Measurements from ENCODE around the gene ERG28.
"Not testable (repeated sequence)": the region's sequence is repeated elsewhere in the genome, so short reads cannot be mapped to it uniquely, and the experiment has no call there.

Gene ERG28, protein sequence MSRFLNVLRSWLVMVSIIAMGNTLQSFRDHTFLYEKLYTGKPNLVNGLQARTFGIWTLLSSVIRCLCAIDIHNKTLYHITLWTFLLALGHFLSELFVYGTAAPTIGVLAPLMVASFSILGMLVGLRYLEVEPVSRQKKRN

DNA sequence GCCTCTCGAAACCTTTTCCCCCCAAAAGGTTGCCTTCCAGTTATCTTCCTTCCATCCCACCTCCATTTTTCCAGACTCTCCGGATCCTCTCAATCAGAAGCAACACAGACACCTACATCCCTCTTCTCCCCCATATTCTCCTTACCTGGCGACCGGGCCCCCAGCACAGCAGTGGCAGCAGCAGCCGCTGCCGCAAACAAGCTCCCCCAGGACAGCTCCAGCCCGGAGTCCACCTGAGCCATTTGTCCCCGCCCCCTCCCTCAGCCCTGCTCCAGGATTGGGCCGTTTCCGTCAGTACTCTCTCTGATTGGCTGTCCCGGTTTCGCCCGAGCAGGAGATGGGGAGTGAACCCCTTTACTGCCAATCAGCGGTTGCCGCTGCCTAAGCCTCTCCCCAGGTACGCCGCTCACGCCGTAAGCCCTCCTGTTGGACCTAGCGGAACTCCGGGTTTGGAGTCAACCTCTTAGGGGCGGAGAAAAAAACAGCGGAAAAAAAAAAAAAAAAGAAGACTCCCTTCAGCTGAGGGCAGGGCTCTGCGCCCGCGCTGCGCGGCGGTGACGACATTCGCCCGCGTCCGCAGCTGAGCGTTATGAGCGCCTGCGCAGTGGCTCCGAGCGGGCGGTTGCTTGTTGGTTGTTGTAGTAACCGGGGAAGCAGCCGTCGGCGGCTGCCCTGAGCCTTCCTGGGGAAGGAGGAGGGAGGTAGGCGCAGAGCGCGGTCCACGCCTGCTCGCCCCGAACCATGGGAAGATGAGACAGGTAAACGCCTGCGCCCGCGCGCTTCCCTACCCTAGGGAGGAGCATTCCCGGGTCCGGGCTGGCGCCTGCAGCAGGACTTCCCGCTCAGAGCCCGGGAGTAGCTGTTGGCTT lies at the start of gene ERG28, which contains the start of gene TTLL5:
TSS of gene ERG28 (minus strand) at position 247 of the 869 bp plus-strand sequence. CDS start 3,374 bp downstream, outside the sequence.
TSS of gene TTLL5 (plus strand) at position 617 of the 869 bp plus-strand sequence. CDS start 1,904 bp downstream, outside the sequence.
- peak; percentile 97 to 98 (median 98) for DNase-seq

DNA sequence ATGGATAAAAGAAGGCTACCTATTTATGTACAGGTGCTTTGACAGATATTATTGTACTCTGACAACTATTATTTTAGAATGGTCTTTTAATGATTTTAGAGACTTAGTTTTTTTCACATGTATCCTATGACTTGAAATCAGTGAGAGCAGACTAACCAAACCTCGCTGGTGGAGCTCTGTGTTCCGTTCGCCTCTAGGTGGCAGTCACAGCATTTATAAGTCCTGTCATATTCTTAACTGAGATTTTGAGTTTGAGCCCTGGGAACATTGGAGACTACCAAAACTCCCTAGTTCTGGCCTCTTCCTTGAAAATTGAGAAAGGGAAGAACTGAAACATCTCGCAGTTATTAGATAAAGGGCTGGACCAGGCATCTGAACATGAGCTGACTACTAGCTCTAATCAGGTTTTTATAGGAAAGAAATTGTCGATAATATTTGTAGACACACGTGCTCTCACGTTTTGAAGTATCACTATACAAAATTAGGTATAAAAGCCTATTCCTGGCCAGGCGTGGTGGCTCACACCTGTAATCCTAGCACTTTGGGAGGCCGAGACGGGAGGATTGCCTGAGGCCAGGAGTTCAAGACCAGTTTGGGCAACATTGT lies 48.6 kb upstream of the ERG28 start:
- DNase-seq: peak; percentile 80 to 87 (median 82)

DNA sequence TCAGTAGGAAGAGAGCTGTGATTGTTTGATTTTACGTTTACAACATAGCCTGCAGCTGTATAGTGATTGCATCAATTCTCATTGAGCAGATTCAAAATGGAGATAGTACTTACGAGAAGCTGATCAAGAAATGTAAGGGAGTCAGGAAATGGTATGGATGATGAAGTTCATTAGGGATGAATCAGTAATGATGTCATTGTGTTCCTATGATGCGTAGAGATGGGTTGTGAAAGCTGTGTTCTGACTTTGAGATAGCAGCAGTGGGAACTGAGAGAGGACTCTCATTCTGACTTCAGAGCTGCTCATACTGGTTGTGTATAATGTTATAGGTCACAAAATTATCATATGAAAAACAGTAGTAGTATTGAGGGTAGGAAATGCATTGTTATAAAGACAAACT lies 44.3 kb upstream of the ERG28 start:
- peak in 2 of 3 donors; percentile 2 to 35 for DNase-seq

DNA sequence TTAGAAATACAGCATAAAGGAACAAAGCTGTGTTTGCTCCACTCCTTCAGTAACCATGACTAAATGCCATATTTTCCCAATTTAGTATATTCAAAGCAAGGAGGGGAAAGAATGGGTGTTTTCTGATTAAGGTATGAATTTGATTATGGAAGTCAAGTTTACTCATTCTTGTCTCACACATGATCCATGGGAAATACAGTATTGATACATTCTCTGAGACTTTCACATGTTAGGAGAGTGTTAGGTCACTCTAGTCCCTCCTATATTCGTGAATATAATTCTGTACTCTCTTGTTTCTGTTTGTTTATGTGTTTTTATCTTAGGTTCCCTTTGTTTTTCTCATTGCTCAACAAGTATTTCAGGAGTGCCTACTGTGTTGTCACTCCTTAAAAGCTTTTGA lies 42.8 kb upstream of the ERG28 start:
- DNase-seq: peak in 1 of 3 donors; percentile 40

DNA sequence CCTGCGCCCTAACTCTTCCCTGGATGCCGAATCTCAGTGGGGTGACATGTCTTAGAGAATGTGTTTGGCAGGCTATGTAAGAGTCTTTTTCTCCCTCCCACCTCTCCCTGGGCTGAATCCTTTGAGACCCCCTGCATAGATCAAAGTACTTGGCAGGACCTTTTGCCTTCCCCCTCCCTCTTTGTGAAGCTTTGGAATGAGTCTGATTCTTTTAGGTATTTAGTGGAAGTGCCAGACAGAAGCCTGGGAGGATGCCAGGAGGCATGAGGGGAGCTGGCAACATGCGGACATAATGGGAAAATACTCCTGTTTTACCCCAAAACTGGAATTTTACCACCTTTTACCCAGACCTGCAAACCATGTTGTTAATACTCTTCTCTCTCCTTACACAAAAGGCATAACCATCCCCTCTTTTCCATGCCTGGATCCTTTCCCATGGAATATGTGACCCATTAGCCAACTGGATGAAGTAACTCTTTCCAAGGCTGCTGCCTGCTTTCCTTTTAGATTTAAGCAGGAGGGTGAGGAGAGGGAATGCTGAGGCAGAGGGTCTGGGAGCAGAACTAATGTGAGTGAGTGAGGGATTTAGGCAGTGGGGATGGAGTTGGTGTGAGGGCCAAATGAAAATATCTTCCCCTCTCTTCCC lies 42.1 kb upstream of the ERG28 start:
- no peak for DNase-seq

DNA sequence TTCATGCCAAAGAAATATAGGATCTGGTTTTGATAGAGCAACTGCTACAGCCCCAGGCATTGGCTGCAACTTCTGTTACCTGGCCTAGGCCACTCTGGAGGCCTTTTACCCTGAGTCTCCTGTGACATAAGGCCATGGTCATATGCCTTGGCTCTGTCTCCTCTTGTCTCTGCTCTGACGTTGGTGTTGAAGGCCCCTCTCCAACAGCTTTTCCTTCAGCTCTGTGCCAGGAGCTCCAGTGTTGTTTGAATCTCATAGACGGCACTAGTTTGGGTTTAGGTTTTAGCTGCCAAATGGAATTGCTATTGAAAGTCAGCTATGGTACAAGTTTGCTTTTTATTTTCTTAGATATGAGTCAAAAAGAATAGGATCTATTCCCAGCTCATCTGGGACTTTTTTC lies 41.4 kb upstream of the ERG28 start:
- DNase-seq: no peak

DNA sequence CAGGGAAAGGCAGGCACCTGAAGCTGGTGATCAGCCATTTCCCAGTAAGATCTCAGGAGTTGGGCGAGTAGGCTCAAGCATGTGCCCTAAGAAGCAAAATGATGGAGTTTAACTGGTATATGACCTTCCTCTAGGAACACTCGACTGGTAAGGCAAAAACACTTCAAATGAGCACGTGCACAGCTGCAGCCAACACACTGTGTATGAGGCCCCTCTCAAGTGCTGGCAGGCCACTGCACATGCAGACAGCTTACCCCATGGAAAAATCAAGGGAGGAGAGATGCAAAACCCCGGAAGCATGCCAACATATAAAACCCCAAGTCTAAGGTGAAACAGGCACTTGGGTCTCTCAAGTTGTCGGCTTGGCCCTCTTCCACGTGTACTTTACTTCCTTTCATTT lies 39.6 kb upstream of the ERG28 start:
- no peak for DNase-seq

DNA sequence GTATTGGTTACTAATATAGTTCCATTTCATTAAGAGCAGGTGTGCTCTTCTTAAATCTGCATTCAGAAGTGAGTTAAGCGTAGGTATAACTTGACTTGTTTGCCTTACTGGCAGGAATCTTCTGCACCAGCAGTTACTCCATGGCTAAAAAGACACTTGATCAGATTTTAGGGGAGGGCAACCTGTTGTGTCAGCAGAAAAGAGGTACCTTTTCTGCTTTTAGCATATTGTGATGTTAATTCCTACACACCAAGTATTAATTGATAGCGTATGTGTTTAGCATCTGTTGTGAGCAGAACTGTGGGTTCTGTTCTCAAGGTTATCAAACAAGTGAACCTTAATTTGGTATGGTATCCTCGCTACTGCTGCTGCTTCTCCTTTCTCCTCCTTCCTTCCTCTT lies 38.7 kb upstream of the ERG28 start:
- no peak for DNase-seq

DNA sequence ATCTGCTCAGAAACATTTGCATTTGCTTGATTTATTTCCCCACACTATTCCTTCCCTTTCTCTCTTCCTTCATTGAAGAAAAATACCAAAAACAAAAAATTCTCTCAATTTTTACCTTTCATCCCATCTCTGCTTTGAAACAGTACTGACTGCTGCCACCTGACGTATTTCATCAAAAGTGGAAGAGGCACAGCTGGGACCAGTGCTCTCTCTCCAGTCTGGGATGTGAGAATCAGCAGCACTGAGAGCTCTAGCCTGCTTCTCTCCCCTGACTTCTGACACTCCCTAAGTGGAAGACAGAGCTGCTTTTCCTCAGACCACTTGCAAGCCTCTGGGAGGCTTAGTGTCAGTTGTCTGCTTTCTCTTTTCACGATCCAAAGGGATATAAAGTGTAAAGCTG lies 37.2 kb upstream of the ERG28 start:
- no peak for DNase-seq

DNA sequence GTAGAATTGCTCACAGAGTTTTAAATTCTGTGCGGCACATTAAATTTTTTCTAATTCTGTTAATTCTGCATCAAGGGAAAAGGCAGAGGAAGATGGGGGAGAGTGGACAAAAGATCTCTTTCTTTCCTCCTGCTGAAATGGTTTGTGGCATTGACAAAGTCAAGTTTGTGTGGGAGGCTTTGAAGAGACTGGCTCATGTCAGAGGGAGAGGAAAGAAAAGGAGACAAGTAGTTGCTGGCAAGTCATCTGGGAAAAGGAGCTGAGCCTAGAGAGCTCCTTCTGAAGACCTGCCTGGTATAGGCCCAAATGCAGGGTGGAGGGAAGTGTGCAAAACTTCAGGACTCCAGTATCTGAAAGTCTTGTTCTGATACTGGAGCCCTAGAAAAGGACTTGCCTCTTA lies 36.7 kb upstream of the ERG28 start:
- DNase-seq: no peak

DNA sequence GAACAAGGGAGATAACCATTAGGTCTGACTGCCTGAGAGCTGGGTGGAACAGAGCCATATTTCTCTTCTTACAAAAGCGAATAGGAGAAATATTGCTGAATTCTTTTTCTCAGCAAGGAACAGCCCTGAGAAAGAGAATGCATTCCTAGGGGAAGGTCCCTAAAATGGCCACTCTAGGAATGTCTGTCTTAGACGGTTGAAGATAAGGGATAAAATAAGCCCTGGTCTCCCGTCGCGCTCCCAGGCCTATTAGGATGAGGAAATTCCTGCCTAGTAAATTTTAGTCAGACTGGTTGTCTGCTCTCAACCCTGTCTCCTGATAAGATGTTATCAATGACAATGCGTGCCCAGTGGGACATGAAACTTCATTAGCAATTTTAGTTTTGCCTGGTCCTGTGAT lies 34.3 kb upstream of the ERG28 start:
- DNase-seq: not testable (repeated sequence)

DNA sequence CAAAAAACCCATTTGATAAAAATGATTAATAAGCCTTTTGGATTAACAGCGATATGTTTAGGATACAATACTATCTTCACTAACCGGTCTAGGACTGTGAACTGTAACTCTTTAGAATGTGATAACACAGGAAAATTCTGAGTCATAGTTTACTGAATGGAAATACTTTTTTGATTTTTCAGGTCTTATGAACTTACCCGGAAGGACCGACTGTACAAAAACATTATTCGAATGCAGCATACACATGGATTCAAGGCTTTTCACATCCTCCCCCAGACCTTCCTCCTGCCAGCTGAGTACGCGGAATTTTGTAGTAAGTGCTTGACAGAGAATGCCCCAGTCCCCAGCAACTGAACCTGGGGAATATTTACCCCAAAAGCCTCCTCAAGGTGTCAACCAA lies 29.3 kb upstream of the ERG28 start:
- no peak for DNase-seq

DNA sequence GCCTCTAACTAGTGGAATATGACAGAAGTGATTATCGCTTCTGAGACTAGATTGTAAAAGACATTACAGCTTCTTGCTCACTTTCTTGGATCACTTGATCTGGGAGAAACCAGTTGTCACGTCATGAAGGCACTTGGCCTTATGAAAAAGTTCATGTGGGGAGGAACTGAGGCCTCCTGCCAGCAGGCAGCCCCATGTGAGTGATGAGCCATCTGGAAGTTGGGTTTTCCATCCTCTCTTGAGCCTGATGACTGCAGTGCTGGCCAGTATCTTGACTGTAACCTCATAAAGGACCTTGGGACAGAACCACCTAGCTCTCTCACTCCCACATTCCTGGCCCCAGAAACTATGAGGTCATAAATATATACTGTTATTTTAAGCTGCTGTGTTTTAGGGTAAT lies 28.3 kb upstream of the ERG28 start:
- DNase-seq: peak; percentile 39 to 66 (median 59)

DNA sequence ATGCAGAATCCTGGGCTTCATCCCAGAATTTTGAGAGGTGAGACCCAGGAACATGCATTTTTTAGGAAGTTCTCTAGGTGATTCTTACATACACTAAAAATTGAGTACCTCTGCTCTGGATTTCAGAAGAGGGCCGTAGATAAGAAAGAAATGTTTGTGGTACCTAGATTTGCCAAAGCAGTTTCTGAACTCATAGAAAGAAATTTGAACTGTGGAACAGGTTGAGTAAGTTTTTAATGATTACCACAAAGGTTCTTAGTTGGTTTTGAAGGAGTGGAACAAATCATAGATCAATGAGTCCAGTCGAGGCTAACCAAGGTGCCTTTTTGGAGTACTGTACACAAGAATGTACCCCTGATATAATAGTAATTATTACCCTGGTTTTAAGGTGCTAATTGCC lies 25.2 kb upstream of the ERG28 start:
- no peak for DNase-seq

DNA sequence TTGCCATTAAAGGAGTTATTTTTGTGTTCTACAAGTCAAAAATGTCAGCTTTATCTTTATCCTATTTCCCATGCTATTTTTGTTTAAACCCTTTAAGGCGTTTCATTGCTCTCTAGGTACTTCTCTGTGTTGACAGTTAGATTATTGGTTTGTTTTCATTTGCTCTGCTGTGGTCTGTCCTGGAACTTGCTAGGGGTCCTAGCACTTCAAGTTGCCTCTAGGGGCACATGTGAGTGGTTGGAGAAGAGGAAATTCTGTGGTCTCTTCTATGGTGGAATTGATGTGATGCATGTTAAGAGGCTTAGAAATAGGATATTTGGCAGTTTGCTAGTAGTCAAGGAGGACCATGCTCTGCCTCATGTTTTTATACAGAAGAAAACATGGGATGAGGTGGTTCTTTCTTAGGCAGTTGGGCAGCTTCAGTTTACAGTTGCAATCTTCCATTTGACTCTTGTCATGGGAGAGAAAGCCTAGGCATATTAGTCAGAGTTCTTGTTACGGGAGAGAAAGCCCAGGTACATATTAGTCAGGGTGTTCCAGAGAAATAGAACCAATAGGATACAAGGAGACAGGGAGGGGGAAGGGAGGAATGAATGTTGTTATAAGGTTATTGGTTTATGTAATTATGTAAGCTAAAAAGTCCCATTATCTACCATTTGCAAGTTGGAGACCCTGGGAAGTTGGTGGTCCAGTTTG lies 14.7 kb upstream of the ERG28 start:
- no peak for DNase-seq

DNA sequence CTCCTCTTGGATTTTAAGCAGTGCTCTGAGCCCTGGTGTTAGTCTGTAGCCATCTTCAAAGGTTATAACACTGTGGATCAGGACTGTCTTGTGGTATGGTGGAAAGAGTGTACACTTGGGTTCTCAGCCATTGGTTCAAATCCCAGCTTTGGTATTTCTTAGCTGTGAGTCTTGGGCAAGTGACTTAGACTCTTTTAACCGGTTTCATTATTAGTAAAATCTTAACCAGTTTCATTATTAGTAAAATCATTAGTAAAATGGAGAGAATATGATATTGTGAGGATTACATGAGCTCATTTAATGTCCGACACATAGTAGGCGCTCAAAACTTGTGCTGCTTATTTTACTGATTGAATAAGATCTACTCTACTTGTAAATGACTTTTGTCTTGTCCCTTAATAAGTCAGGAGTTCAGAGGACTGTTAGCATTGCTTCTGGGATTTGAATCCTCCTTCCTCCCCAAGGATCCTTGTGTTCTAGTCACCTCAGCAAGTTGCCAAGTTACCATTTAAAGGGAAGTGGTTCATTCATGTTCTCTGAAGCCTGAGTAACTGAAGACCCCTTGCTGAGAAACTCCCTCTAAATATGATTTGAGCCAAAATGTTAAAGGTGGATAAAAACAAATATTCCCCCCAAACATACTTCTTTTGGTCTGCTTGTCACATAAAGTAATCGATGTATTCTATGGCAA lies 12.8 kb upstream of the ERG28 start:
- no peak for DNase-seq

DNA sequence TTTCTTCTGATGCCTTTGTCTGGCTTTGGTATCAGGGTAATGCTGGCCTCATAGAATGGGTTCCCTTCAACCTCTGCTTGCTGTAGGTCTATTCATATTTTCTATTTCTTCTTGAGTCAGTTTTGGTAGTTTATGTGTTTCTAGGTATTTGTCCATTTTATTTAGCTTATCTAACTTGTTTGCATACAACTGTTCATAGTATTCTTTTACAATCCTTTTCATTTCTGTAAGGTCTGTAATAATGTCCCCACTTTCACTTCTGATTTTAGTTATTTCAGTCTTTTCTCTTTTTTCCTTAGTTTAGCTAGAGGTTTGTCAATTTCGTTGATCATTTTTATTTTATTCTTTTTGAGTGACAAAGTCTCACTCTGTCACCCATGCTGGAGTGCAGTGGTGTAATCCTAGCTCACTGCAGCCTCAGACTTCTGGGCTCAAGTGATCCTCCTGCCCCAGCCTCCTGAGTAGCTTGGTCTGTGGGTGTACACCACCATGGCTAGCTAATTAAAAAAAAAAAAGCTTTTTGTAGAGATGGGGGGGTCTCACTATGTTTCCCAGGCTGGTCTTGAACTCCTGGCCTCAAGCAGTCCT lies 12.0 kb upstream of the ERG28 start:
- no peak for DNase-seq

DNA sequence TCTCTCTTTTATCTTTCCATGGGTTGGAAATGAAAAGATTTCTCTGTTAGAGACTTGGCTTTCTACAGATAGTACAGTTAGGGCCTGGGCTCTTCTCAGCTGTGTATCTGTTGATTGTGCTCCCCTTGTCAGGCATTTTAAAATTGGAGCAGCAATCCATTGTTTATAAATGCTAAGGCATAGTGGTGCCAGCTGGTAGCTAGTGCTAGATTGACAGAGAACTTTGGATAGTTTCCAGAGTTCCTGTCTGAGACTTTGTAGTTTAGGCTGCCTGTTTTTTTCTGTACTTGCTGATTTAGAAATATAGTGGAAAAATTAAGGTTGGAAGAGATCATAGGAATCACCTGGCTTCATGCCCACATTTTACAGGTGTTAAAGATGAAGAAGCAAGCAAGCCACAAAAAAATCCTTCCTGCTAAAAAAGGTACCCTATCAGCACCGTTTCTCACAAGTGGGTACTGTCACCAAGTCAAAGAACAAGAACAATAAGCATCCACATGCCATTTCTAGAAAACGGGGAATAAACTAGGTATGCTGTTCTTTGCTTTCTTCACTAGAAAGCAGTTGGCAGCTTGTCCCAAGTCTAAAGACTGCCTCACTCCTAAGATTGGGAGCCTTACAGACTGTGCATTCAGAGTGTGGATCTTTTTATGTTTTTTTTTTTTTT lies 6.6 kb upstream of the ERG28 start:
- no peak for DNase-seq

DNA sequence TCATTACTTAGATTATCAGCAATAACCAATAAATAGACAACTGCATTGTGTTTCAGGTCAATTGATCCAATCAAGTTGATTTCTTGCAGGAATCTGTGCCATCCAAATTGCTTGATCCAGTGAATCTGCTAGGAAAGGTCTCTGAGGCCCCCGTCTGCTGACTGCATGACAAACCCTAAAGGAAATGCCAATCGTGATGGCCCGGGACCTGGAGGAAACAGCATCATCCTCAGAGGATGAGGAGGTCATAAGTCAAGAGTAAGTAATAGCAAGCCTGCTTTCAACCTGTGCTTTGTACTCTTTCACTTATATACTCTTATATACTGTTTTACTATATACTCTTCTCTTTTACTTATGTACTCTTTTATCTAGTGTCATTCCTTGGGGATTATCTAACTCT lies 2.3 kb upstream of the ERG28 start:
- DNase-seq: no peak

DNA sequence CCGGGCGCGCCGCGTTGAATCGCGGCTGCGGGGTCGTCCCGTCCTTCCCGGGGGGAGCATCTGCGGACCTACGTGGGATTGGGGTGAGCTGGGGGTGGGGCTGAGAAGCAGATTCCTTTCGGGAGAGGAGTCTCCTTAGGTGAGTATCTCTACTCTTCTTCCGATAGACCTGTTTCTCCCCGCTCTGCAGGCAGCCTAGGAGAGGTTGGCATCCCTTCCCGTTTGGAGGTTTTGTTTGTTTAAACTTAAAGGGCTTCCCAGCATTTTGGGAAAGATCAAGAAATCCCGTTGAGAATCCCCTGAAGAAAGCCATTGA lies 781 bp upstream of the ERG28 start:
- DNase-seq: no peak

DNA sequence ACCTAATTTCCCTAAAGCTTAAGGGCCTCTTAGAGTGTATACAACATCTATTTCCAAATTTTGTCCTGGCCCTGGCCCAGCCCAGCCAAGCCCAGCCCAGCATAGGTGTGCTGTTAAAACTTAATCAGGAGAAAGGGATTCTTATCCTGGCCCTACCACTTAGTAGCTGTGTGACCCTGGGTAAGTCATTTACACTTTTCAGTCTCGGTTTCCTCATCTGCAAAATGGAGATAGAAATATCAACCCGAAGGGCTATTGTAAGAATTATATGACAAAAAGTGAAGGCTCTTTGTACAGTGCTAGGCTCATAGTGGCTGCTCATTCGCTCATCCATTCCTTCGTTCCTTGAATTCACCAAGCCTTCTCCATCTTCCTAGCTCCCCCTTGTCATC lies 442 bp downstream of the ERG28 start:
- DNase-seq: no peak

Measured in suppressor macrophage treated with lipopolysaccharide for 1 hour (primary cell).